NCI-H128 (cell line): ENCODE measurements around the gene CHMP4B.

ENCODE experiments used
- DNase-seq: peaks from one replicate; lab custom pipeline; 2025; ENCODE audit not compliant: unreplicated experiment; lab: John Stamatoyannopoulos, UW

Gene CHMP4B

GRCh38 chr20:33810885-33811775 lies at the start of gene CHMP4B:
Gene CHMP4B, plus strand, starts transcription at chr20:33811348. Its CDS starts 121 bp downstream, at chr20:33811469.
- peak; percentile 96 for DNase-seq

GRCh38 chr20:33761698-33762250 lies 49.4 kb upstream of the CHMP4B start:
- no peak for DNase-seq

DNA sequence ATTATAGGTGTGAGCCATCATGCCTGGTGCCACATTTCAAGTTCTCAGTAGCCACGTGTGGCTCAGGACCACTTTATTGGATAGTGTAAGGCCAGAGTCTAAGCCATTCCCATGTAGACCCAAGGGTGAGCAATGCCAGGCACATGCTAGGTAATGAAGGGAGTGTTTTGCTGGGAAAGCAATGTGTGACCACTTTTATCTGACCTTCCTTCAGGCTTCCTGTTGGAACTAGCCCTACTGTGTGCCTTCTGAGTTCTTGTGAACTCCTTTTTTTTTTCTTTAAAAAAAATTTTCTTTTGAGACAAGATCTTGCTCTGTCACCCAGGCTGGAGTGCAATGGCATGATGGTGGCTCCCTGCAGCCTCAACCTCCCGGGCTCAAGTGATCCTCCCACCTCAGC lies 46.0 kb upstream of the CHMP4B start:
- DNase-seq: no peak

DNA sequence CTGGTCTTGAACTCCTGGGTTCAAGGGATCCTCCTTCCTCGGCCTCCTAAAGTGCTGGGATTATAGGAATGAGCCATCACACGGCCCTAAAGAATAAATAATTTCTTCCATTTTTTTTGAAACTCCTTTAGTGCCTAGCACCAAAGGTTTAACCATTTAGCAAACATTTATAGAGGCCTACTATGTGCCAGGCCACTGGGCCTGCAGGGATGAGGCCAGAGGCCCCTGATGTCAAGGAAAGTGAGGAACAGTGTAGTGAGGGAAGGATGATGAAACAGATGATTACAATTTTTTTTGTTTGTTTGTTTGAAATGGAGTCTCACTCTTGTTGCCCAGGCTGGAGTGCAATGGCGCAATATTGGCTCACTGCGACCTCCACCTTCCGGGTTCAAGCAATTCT lies 45.6 kb upstream of the CHMP4B start:
- DNase-seq: no peak

- DNase-seq: no peak
Observed at GRCh38 chr20:33766686-33767085, 44.5 kb upstream of the CHMP4B start.

DNA sequence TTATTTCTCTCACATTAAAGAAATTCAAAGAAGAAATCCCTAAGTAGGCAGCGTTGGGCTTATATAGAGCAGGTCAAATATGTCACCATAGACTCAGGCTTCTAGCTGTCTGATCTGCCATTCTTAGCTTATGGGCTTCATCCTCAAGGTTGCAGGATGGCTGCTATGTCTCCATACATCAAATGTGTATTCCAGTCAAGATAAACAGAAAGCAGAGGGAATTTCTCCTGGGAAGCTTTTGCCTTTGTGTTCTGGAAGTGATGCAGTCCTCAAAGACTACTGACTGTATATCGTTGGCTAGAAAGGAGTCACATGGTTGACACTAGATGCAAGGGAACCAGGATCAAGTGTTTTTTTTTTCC lies 43.4 kb upstream of the CHMP4B start:
- DNase-seq: no peak

GRCh38 chr20:33769043-33769442 lies 42.1 kb upstream of the CHMP4B start:
- no peak for DNase-seq

GRCh38 chr20:33770005-33770404 lies 41.1 kb upstream of the CHMP4B start:
- no peak for DNase-seq

DNA sequence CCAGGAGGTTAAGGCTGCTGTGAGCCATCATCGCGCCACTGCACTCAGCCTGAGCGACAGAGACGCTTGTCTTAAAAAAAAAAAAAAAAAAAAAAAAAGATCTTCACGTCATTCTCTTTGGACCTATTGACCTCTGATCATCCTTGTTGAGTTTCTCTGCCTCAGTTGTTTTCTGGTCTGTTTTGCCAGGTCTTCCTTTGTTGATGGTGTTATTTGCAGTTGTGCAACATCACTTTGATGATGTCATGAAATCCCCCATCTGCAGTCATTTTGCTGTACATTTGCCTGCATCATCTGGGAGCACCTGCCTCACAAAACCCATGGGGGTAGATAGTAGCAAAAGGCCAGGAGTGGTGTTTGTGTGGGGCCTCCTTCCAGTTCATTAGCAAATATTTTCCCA lies 39.2 kb upstream of the CHMP4B start:
- no peak for DNase-seq

GRCh38 chr20:33772439-33772838 lies 38.7 kb upstream of the CHMP4B start:
- no peak for DNase-seq

- DNase-seq: no peak
Observed at GRCh38 chr20:33773412-33774089, 37.6 kb upstream of the CHMP4B start.

DNA sequence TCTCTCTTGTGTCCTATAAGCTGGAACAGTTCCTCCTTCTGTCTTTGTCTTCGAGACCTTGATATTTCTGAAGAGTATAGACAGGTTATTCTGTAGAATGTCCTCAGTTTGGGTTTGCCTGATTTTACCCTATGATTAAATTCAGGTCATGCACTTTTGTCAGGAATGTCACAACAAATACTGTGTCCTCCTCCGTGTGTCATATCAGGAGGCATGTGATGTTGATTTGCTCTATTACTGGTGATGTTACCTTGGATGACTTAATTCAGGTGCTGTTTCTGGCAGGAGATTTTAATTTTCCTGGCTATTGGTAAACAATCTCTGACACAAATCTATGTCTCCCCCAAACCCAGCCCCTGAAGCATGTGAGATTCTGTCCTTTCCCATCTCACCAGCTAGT lies 33.3 kb upstream of the CHMP4B start:
- no peak for DNase-seq

- DNase-seq: no peak
Observed at GRCh38 chr20:33781133-33781532, 30.0 kb upstream of the CHMP4B start.

DNA sequence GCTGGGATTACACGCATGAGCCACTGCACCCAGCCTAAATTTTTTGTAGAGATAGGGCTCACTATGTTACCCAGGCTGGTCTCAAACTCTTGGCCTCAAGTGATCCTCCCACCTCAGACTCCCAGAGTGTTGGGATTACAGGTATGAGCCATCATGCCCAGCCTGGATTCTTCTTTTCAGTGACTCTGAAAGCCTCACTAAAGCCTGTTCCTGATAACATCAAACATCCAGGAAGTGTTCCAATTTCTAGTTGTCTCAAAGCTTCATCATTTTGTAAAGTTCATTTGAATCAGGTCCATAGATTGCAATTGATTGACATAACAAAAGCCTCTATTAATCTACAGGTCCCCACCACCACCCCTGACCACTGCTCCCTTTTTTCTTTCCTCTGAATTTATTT lies 29.2 kb upstream of the CHMP4B start:
- DNase-seq: no peak

- no peak for DNase-seq
Observed at GRCh38 chr20:33783256-33783655, 27.9 kb upstream of the CHMP4B start.

DNA sequence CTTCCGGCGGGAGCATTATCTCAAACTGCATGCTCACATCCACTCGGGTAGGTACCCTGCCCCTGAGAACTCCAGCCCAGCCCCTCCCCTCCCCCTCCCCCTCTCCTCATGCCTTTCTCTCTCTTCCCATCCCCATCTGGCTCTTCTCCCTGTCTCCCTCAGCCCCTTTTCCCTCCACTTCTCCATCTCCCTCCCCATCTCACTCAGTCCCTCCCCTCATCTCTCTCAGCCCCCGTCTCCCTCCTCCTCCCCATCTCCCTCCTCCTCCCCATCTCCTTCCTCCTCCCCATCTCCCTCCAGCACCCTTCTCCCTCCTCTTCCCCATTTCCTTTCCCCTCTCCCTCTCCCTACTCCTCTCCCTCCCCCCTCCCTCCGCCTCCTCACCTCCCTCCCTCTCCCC lies 27.3 kb upstream of the CHMP4B start:
- no peak for DNase-seq

- DNase-seq: no peak
Observed at GRCh38 chr20:33784225-33784624, 26.9 kb upstream of the CHMP4B start.

GRCh38 chr20:33785503-33785902 lies 25.6 kb upstream of the CHMP4B start:
- DNase-seq: no peak

DNA sequence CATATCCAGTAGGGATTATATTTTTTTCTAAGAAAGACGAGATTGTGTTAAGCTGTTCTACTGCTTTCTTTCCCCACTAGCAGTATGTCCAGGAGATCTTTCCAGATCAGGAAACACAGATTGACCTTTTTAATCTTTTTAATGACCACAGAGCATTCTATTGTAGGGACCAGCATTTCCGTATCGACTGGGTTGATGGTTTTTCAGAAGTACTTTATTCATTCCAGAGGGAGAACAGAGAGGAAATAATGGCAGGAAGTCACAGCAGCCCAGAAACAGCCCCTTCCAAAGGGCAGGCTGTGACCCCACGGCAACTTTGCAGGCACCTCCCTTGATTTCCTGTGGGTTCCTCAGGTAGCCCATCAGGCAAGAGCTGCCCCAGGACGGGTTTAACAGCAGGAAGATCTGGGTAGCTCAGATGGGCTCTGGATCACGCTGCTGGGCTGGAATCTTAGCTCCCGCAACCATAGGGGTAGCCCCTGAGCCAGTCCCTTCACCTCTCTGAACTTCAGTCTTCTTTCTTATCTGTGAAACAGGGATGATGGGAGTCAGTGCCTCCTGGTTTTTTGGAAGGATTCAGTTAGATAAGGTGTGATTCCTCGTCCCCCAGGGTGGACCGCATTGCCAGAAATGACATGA lies 23.8 kb upstream of the CHMP4B start:
- DNase-seq: no peak

DNA sequence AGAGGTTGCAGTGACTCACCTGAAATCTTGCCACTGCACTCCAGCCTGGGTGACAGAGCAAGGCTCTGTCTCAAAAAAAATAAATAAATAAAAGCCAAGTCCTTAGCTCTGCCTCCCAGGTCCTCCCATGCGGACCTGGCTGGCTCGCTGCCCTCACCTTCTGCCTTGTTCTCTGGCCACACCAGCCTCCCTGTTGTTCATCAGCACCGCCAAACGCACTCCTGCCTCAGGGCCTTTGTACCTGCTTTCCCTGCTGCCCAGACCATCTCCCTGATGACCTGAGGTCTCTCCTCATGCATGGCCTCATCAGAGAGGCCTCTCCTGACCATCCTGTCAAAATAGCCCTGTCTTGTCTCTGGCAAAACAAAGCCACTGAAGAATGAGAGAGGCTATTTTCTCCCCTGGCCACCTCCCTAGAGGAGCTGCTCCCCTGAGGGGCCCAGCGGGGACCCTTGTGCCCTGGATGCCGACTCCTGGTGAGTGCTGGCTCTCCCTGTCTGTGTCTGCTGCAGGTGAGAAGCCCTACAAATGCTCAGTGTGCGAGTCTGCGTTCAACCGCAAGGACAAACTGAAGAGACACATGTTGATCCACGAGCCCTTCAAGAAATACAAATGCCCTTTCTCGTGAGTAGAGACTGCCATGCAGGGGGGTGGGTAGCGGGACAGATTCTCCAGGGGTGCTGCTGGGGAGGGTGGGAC lies 22.6 kb upstream of the CHMP4B start:
- DNase-seq: no peak
